SK-N-MC (cell line): ENCODE results near the gene ATXN7L1.

Experiments
- EZH2 ChIP-seq: fragments of 200-600 bp; sonication (generic); IDR thresholded peaks from one replicate; pipeline ENCODE4 v1.6.1; 2017; ENCODE audit warnings: antibody characterized with exemption
- POLR2AphosphoS5 ChIP-seq: IDR thresholded peaks from 2 replicates; pipeline ENCODE4 v1.6.1; 2012; ENCODE audit warnings: mild to moderate bottlenecking, low read depth, low read length, borderline replicate concordance

DNA sequence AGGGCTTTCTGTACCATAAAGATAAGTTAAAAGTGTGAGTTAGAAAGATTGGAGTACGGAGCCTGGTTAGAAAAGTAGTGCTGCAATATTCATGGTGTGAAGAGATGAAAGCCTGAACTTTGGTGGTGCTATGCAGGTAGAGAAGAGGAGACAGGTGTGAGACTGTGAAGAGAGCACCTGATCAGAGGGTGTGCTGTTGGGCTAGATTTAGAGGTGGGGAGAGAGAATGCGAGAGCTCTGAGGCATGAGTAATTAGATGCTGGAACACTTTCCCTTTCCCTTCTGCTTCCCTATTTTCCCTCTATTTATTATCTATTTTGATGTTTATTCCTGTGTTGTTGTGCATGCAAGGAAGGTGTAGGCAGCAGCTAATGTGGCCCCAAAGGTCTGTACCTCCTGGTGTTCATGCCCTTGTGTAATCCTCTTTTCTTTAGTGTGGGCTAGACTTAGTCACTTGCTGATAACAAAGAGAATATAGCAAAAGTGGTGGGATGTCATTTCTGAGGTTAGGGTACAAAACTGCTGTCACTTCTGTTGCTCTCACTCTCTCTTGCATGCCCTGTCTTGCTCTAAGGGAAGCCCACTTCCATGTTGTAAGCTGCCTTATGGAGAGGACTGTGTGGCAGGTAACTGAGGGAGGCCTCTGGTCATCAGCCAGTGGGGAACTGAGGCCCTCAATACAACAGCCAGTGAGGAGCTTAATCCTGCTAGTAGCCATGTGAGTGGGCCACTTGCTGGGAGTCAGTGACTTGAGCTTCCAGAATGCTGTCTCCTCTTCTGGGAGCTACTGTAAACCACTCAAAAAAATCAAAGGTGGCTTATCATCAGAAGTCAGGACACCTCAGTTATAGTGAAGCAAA, 2.6 kb upstream of the ATXN7L1 start:
- TF ChIP-seq POLR2AphosphoS5 (no peak), EZH2 (no peak)
